Articular chondrocyte of knee joint (primary cell): ENCODE data around the gene IL17B. TPM values are rescaled to one million over a fixed set of nuclear protein-coding genes. Genes with fewer than 3 reads are reported as not detected.

Source experiments
- total RNA-seq: library from RNA; depleted of rRNA; stranded (reverse); fragments of >200 nt; gene quantifications from 2 replicates; pipeline ENCODE4 v1.2.3, GENCODE V29; 2012

The IL17B gene, protein sequence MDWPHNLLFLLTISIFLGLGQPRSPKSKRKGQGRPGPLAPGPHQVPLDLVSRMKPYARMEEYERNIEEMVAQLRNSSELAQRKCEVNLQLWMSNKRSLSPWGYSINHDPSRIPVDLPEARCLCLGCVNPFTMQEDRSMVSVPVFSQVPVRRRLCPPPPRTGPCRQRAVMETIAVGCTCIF
- not detected in 2 replicates for total RNA-seq

DNA sequence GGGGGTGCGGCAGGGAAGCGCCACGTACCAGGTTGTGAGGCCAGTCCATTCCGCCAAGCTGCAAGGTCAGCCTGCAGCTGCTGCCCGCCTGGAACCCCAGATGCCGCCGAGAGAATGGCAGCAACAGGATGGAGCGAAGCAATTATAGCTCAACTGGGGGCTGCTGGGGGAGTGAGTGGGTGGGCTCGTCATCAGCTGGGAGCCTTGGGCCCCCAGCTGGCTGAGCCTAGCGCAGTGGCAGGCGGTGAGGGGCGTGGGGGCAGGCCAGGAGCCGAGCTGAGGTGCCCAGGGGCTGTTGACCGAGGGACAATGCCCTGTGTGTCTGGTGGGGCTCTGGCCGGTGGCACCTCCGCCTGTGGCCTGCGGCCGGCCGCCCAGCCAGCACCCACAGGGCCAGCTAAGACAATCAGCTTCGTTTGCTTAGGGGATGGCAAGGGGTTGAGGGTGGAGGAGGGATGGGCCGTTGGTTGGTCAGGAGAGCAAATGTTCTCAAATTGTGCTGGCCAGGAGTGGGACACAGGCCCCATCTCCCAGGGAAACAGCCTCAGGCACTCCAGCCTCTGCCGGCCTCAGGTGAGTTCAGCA is at the start of gene IL17B:
IL17B (minus strand) TSS at position 116 of the 585 bp plus-strand sequence; CDS start at position 49, 67 bp downstream.

GRCh38 chr5:149357370-149358293 is 21.5 kb downstream of the IL17B start, which contains the start of gene PCYOX1L:
Gene PCYOX1L (plus strand): TSS chr5:149358046. CDS start chr5:149358069, 23 bp downstream.

GRCh38 chr5:149345147-149345891 is 33.8 kb downstream of the IL17B start, which contains the start of gene GRPEL2:
Gene GRPEL2 (plus strand): TSS chr5:149345499. CDS start chr5:149345540, 41 bp downstream.

Other genes starting within 250 kb of the IL17B start
- 3.0 and 4.0 TPM in 2 replicates for gene ABLIM3, start 237.8 kb downstream of the IL17B start, total RNA-seq
- 0.52 and 1.8 TPM in 2 replicates for gene AFAP1L1, start 107.4 kb downstream of the IL17B start, total RNA-seq
- 29.8 and 40.8 TPM in 2 replicates for gene GRPEL2, start 33.8 kb downstream of the IL17B start, total RNA-seq
- 5.7 and 6.6 TPM in 2 replicates for gene PCYOX1L, start 21.2 kb downstream of the IL17B start, total RNA-seq
- 429 and 436 TPM in 2 replicates for gene CSNK1A1, start 172.1 kb upstream of the IL17B start, total RNA-seq
- gene ARHGEF37, start 202.2 kb upstream of the IL17B start, total RNA-seq, result 1.3 and 1.6 TPM in 2 replicates